Colonic mucosa (tissue), 4 donors: Measurements from ENCODE around the gene CCL13. TPM values are rescaled to one million over a fixed set of nuclear protein-coding genes. Genes with fewer than 3 reads are reported as not detected.

ENCODE experiments used
- DNase-seq: peaks from one replicate; pipeline ENCODE4 v3.0.0-alpha.2; 2020
- H3K27ac ChIP-seq: fragments of 200-600 bp; one replicate; pipeline ENCODE4 v1.8.0; 2021
- H3K27me3 ChIP-seq: fragments of 200-600 bp; one replicate; pipeline ENCODE4 v1.8.0; 2021
- H3K36me3 ChIP-seq: fragments of 200-600 bp; one replicate; pipeline ENCODE4 v1.8.0; 2021
- H3K4me1 ChIP-seq: fragments of 200-600 bp; one replicate; pipeline ENCODE4 v1.8.0; 2021; ENCODE audit warnings: mild to moderate bottlenecking
- H3K4me3 ChIP-seq: fragments of 200-600 bp; one replicate; pipeline ENCODE4 v1.8.0; 2021
- H3K9ac ChIP-seq, 2 donors: one replicate each; pipeline ENCODE4 v1.7.0; 2013; ENCODE audit warnings: control low read depth in 2 of 2, low read depth in 2 of 2, low read length in 2 of 2
- H3K9me3 ChIP-seq: fragments of 200-600 bp; one replicate; pipeline ENCODE4 v1.8.0; 2021
- intact Hi-C: fragments of 100-400 bp; cut with DNase I; formaldehyde crosslinking; loops from one replicate; pipeline ENCODE4 v1.14.1; 2022
- total RNA-seq, 2 donors: library from RNA; stranded (reverse); fragmentation: NEBNext Ultra II Directional in 1 of 2; extraction: Animal tissue kit (Norgen Biotek cat#: 25700) in 1 of 2; gene quantifications; one replicate each; pipeline ENCODE4 v1.2.1, GENCODE V29; 2021
- TF ChIP-seq, protein P1 (sequence below): fragments of 200-600 bp; IDR thresholded peaks from one replicate; pipeline ENCODE4 v1.8.0; 2022; ENCODE audit warnings: antibody characterized with exemption, mild to moderate bottlenecking
- donor health status: healthy.
- donor health status: DM: no; HTN: no; CAD: no.
- donor health status: DM: no; HTN: no; CAD: no.

CCL13 gene
- total RNA-seq, 2 donors from 2014 or later = 0.82 to 4.9 TPM

GRCh38 chr17:34403006-34403405, 46.7 kb downstream of the CCL13 start:
- no peak for DNase-seq
- no peak overlapping the region for H3K9ac ChIP-seq
- no peak overlapping the region for H3K4me3 ChIP-seq
- TF ChIP-seq, protein P1, sequence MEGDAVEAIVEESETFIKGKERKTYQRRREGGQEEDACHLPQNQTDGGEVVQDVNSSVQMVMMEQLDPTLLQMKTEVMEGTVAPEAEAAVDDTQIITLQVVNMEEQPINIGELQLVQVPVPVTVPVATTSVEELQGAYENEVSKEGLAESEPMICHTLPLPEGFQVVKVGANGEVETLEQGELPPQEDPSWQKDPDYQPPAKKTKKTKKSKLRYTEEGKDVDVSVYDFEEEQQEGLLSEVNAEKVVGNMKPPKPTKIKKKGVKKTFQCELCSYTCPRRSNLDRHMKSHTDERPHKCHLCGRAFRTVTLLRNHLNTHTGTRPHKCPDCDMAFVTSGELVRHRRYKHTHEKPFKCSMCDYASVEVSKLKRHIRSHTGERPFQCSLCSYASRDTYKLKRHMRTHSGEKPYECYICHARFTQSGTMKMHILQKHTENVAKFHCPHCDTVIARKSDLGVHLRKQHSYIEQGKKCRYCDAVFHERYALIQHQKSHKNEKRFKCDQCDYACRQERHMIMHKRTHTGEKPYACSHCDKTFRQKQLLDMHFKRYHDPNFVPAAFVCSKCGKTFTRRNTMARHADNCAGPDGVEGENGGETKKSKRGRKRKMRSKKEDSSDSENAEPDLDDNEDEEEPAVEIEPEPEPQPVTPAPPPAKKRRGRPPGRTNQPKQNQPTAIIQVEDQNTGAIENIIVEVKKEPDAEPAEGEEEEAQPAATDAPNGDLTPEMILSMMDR = no peak
- H3K27ac ChIP-seq = no peak overlapping the region
- no peaks in the 10 kb centered on the region for H3K27me3 ChIP-seq
- no peaks in the 10 kb centered on the region for H3K36me3 ChIP-seq
- H3K4me1 ChIP-seq = no peaks in the 10 kb centered on the region
- no peaks in the 10 kb centered on the region for H3K9me3 ChIP-seq
- intact Hi-C loops = no loop called here

DNA sequence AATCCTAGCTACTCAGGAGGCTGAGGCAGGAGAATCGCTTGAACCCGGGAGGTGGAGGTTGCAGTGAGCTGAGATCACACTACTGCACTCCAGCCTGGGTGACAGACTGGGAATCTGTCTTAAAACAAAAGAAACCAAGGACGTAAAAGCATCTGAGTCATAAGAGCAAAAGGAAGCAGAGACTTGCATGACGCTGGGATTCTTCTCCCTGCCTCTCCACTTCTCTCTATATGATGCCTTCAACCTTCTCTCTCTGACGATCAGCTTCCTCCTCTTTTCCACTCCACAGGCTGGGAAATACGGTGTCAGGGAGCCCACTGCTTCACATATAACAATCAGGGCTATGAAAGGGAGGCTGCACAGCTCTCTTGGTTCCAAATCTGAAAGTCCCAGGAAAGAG, 49.9 kb downstream of the CCL13 start:
- no peak for DNase-seq
- Histone ChIP-seq H3K9me3 (no peaks in the 10 kb centered on the region), H3K9ac (no peak overlapping the region), H3K4me1 (no peaks in the 10 kb centered on the region), H3K36me3 (no peaks in the 10 kb centered on the region), H3K27me3 (no peaks in the 10 kb centered on the region), H3K27ac (no peak overlapping the region), H3K4me3 (no peak overlapping the region)
- intact Hi-C loops = no loop called here
- TF ChIP-seq, protein P1 = no peak

Other genes starting within 250 kb of the CCL13 start
- gene CCL2, start 101.2 kb upstream of the CCL13 start, total RNA-seq = 10 to 100 TPM in 1 of 2 donors, 1 to 10 TPM in 1; 4.2 to 96.2 TPM
- under 1 TPM in 1 of 2 donors, not detected in 1; 0.72 TPM for gene CCL7, start 86.3 kb upstream of the CCL13 start, total RNA-seq
- gene CCL11, start 70.7 kb upstream of the CCL13 start, total RNA-seq = 10 to 100 TPM in 1 of 2 donors, under 1 TPM in 1; 0.25 to 10.9 TPM
- gene CCL8, start 37.0 kb upstream of the CCL13 start, total RNA-seq = 1 to 10 TPM in 1 of 2 donors, under 1 TPM in 1; 0.94 to 5.9 TPM
- not detected for gene CCL1, start 6.8 kb downstream of the CCL13 start, total RNA-seq
- under 1 TPM; 0.10 to 0.11 TPM for gene TMEM132E, start 223.1 kb downstream of the CCL13 start, total RNA-seq